Urinary bladder (tissue), 4 donors: ENCODE data around the gene DCTD. TPM values are rescaled to one million over a fixed set of nuclear protein-coding genes. Genes with fewer than 3 reads are reported as not detected.

Experiments used
- DNase-seq: peaks from one replicate; pipeline ENCODE4 v3.0.0-alpha.2; 2015; ENCODE audit errors: extremely low spot score
- H3K27ac ChIP-seq: one replicate; pipeline ENCODE4 v1.5.1; 2013; ENCODE audit warnings: low read depth, mild to moderate bottlenecking, moderate library complexity
- H3K36me3 ChIP-seq: one replicate; pipeline ENCODE4 v1.6.1; 2013; ENCODE audit warnings: mild to moderate bottlenecking, moderate library complexity; ENCODE audit not compliant: insufficient read depth
- H3K4me1 ChIP-seq: one replicate; pipeline ENCODE4 v1.6.1; 2013; ENCODE audit warnings: mild to moderate bottlenecking, moderate library complexity; ENCODE audit not compliant: insufficient read depth
- H3K4me3 ChIP-seq: one replicate; pipeline ENCODE4 v1.5.1; 2013; ENCODE audit warnings: low read depth, low read length
- WGBS: extraction: QIAGEN DNeasy Blood & Tissue Kit; methylation state at CpG from one replicate; pipeline ENCODE4 v1.1.7; 2013; 5-methylcytosine and 5-hydroxymethylcytosine counted together
- polyA plus RNA-seq: library from polyadenylated mRNA; stranded (reverse); fragments of 200-250 nt; gene quantifications from one replicate; pipeline ENCODE4 v1.2.3, GENCODE V29; 2013
- total RNA-seq: library from RNA; depleted of rRNA; stranded (reverse); fragments of >200 nt; gene quantifications from one replicate; pipeline ENCODE4 v1.2.3, GENCODE V29; 2014
- donor health status: healthy with polysubstance abuse.
- donor health status: healthy.

The DCTD gene
- total and polyA plus RNA-seq, 2 donors: 68.7 to 71.7 TPM

- H3K27ac ChIP-seq: no peak overlapping the region
- DNase-seq: no peak
- H3K36me3 ChIP-seq: peaks cover 2% of the 10 kb centered on the region
- WGBS: 94% methylated on average over 9 of the region's 9 CpGs
- no peaks in the 10 kb centered on the region for H3K4me1 ChIP-seq
- H3K4me3 ChIP-seq: no peak overlapping the region
These were observed 37.3 kb downstream of the DCTD start for GRCh38 chr4:182879913-182880312.

DNA sequence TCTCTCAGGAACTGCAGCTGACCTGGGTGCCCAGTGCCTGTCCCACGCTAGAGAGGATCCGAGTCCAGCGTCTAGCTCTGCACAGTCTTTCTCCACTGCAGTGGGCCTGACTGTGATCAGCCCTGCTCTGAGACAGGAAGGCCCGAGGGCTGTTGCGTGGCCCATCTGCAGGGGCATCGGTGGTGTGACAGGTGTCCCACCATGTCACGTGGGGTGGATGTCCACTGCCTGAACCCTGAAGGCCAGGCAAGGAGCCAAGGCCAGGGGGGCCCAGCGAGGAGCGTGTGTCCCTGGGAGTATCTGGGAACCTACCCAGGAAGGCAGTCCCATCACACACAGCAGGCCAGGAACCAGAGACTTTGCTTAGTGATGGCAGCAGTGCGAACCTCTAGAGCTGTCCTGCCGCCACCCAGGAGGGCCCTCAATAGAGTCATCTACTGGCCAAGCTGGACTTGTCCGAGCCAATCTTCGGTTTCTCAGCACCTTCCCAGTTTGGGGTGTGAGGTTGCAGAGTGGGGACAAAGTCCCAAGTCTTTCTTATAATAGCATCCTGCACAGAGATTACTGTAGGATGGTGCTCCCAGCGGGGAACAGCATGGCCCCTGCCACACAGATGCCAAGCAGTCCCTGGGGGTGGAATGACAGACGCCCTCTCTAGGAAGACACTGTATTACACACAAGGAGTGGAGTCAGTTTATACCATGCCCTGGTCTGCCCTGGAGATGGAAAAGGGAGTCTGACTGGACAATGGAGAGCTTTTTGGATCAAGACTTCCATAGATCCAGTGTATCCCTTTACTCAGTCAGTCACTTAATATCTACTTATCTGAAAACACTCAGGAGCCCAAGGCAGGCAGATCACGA, 38.3 kb downstream of the DCTD start:
- H3K27ac ChIP-seq: no peak overlapping the region
- H3K4me1 ChIP-seq: no peaks in the 10 kb centered on the region
- no peak for DNase-seq
- WGBS: 87% methylated on average over 16 of the region's 16 CpGs
- H3K36me3 ChIP-seq: peaks cover 2% of the 10 kb centered on the region
- no peak overlapping the region for H3K4me3 ChIP-seq

DNA sequence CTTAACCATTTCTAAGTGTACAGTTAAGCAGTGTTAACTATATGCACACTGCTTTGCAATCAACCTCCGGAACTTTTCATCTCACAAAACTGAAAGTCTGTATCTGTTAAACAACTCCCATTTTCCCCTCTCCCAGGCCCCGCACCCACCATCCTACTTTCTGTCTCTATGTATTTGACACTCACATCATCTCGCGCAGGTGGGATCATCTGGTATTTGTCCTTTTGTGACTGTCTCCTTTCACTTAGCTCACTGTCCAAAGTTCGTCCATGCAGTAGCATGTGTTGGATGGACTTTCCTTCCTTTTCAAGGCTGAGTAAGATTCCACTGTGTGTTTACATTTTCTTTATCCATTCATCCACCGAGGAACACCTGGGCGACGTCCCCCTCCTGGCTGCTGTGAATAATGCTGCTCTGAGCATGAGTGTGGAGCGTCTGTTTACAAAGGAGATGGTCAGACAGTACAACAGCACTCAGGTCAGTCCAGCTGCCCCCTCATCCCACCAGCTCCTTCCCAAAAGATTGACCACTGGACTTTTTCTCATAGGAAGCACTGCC, 39.8 kb downstream of the DCTD start:
- Histone ChIP-seq H3K27ac (no peak overlapping the region), H3K4me3 (no peak overlapping the region), H3K36me3 (peaks cover 2% of the 10 kb centered on the region), H3K4me1 (no peaks in the 10 kb centered on the region)
- WGBS: 94% methylated on average over 9 of the region's 9 CpGs
- no peak for DNase-seq

DNA sequence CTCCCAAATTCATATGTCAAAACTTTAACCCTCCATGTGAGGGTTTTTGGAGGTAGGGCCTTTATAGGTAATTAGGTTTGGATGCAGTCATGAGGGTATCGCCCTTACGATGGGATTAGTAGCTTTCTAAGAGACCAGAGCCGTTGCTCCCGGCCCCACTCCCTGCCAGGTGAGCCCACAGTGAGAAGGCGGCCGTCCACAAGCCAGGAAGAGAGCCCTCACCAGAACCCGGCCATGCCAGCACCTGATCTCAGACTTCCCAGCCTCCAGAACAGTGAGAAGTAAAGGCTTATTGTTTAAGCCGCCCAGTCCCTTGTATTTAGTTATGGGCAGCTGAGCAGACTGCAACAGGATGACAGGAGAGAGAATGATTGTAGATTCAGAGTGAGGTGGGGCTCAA, 40.8 kb downstream of the DCTD start:
- no peaks in the 10 kb centered on the region for H3K4me1 ChIP-seq
- H3K36me3 ChIP-seq: peaks cover 2% of the 10 kb centered on the region
- 90% methylated on average over 8 of the region's 8 CpGs for WGBS
- no peak overlapping the region for H3K4me3 ChIP-seq
- no peak for DNase-seq
- no peak overlapping the region for H3K27ac ChIP-seq

DNA sequence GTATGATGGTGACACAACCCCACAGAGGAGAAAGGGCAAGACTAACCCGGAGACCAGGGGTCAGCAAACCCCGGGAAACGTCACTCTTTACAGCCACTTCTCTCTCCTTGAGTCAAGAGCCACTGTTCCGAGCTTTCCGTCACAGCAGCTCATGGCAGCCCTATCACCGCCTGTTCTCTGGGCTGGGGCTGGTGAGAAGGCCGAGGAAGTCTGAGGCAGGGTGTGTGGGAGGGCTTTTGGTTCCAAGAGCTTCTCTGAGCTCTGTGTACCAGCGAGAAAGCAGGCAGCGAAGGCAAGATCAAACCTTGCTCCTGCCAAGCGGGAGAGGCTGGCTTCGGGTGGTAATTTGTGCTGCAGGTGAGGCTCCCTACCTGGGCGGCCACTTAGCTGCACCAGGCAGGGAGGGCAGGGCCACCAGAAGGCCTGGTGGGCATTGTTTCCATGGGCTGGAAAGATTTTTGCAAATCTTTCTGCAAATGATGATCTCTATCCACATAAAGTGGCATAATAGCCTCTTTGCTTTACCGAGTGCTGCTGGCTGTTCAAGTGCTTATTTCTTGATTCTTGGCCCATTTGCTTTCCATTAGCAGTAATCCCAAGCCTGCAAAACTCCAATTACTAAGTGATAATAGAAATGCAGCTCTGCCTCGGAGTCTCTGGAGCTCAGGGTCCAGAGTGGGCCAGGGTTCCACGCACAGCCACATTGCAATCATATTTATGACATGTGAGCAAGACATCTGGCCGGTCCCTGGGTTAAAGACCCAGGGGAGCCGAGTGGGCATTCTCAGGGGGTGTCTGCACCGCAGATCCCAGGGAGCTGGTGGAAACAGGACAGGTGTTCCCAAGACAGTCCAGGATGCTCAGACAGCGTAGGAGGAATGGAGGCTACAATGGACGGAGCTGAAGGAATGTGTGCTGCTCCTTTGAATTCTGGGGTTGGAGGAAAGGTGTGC, 41.5 kb downstream of the DCTD start:
- no peaks in the 10 kb centered on the region for H3K4me1 ChIP-seq
- DNase-seq: no peak
- H3K36me3 ChIP-seq: peaks cover 2% of the 10 kb centered on the region
- WGBS: 91% methylated on average over 20 of the region's 20 CpGs
- H3K27ac ChIP-seq: no peak overlapping the region
- no peak overlapping the region for H3K4me3 ChIP-seq

- 88% methylated on average over 10 of the region's 10 CpGs for WGBS
These were observed 42.3 kb downstream of the DCTD start for GRCh38 chr4:182874797-182875345.

DNA sequence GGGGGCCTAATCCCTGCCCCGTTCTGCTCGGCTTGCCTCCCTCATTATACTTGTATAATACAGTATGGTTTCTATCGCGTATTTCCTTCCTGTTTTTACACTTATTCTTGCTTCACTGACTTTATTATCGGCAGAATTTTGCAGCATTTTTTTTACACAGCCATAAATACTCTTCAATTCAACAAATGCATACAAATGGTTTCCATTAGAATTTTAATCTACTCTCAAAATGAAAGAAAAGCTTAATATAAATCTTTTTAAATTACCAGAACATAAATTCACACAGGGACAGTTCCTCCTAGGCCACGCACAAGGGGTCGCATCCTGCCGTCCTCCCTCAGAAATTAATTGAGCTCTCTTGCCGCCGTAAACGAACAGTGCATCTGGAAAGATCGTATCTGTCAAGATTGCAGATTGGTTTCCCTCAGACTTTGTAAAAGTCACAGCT, 42.9 kb downstream of the DCTD start:
- Histone ChIP-seq H3K27ac (no peak overlapping the region), H3K36me3 (peaks cover 2% of the 10 kb centered on the region), H3K4me3 (no peak overlapping the region), H3K4me1 (no peaks in the 10 kb centered on the region)
- DNase-seq: no peak
- WGBS: 81% methylated on average over 12 of the region's 12 CpGs

More at GRCh38 chr4:182874797-182875345, 42.3 kb downstream of the DCTD start:
- Histone ChIP-seq H3K4me3 (no peak overlapping the region), H3K36me3 (peaks cover 2% of the 10 kb centered on the region), H3K27ac (no peak overlapping the region), H3K4me1 (no peaks in the 10 kb centered on the region)
- no peak for DNase-seq

GRCh38 chr4:182873726-182874125, 43.5 kb downstream of the DCTD start:
- Histone ChIP-seq H3K4me1 (no peaks in the 10 kb centered on the region), H3K4me3 (no peak overlapping the region), H3K36me3 (peaks cover 2% of the 10 kb centered on the region), H3K27ac (no peak overlapping the region)
- 97% methylated on average over 13 of the region's 13 CpGs for WGBS
- DNase-seq: no peak

DNA sequence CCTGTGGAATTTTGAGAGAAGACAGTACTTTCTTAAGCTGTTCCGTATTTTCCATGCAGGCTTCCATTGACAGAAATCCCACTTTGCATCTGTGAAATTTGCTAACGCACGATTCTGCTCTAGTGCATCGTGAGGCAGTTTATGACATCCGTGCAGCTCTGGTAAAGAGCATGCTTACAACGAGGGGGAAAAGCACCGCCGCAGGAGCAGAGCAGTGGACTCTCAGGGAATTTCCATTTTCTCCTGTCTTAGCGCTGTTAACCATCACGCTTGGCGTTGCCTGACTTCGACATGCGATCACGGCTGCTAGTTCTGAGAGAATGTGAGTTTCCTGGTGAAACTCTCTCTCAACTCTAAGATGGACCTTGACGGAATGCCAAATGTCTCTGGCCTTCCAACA, 43.9 kb downstream of the DCTD start:
- no peak for DNase-seq
- WGBS: 96% methylated on average over 15 of the region's 15 CpGs
- H3K27ac ChIP-seq: no peak overlapping the region
- no peak overlapping the region for H3K4me3 ChIP-seq
- peaks cover 2% of the 10 kb centered on the region for H3K36me3 ChIP-seq
- no peaks in the 10 kb centered on the region for H3K4me1 ChIP-seq

GRCh38 chr4:182872886-182873285, 44.3 kb downstream of the DCTD start:
- WGBS: 94% methylated on average over 13 of the region's 13 CpGs
- Histone ChIP-seq H3K27ac (no peak overlapping the region), H3K4me1 (no peaks in the 10 kb centered on the region), H3K36me3 (peaks cover 2% of the 10 kb centered on the region), H3K4me3 (no peak overlapping the region)
- no peak for DNase-seq

DNA sequence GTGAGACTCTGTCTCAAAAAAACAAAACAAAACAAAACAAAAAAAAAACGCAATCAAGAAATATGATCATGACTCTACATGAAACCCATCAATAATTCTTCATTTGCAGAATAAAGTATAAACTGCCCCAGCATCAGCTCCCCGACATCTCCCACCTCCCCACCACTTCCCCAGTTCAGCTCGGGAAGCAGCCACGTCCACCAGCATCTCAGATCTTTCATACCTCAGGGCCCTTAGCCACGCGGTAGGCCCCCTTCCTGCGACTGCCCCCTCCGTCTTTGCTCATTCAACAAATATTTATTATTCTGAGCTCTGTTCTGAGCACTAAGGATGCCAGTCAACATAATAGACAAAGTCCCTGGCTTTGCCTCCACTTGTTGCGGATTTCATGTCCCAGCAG, 45.6 kb downstream of the DCTD start:
- no peak overlapping the region for H3K4me3 ChIP-seq
- no peaks in the 10 kb centered on the region for H3K36me3 ChIP-seq
- H3K4me1 ChIP-seq: no peaks in the 10 kb centered on the region
- 84% methylated on average over 9 of the region's 9 CpGs for WGBS
- H3K27ac ChIP-seq: no peak overlapping the region
- no peak for DNase-seq

- 82% methylated on average over 4 of the region's 4 CpGs for whole genome bisulfite sequencing
- no peaks in the 10 kb centered on the region for H3K4me1 ChIP-seq
- no peaks in the 10 kb centered on the region for H3K36me3 ChIP-seq
- H3K27ac ChIP-seq: no peak overlapping the region
- no peak overlapping the region for H3K4me3 ChIP-seq
- no peak for DNase-seq
These were observed 47.5 kb downstream of the DCTD start for GRCh38 chr4:182869697-182870096.

DNA sequence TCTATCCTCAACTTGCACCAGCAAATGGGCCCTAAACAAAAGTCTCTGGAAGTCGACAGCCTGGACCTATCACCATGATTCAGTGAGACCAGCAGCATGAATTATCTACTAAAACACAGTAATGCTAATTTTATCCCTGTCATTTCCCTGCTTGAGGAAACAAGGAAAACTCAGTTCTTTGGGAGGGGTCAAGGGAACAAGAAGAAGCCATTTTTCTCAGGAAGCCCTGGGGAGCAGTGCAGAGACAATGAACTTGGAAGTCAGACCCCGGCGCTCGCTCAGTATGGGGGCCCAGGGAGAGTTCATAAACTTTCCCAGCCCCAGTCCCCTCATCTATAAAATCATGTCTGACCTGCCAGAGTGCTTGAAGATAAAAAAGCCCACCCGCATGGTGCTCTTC, 50.4 kb downstream of the DCTD start:
- H3K36me3 ChIP-seq: no peaks in the 10 kb centered on the region
- no peaks in the 10 kb centered on the region for H3K4me1 ChIP-seq
- no peak overlapping the region for H3K27ac ChIP-seq
- 62% methylated on average over 5 of the region's 5 CpGs for WGBS
- H3K4me3 ChIP-seq: no peak overlapping the region
- DNase-seq: no peak
